NCI-H345 (cell line): ENCODE results near the gene ERBB2.
"Not testable (repeated sequence)": the region's sequence is repeated elsewhere in the genome, so short reads cannot be mapped to it uniquely, and the experiment has no call there.

Experiments
- DNase-seq: peaks from one replicate; lab custom pipeline; 2025; lab: John Stamatoyannopoulos, UW

Gene ERBB2

DNA sequence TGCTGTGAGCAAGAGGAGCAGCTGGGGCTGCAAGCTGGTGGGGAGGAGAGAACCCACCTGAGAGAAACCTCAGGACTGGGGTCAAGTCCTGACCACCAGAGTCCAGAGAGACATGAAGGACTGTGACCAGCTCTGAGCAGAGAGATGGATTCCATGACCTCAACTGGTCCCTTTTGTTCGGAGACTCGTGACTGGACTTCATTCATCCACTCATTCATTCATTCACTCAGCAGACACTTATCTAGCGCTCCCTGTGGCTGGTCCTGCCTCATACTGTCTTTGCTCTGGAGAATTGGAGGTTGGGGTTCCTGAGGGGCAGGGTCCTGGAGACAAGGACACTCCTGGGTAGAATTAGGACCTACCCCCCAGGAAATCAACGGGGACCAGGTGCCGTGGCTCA lies 4.0 kb downstream of the ERBB2 start:
- DNase-seq = no peak

DNA sequence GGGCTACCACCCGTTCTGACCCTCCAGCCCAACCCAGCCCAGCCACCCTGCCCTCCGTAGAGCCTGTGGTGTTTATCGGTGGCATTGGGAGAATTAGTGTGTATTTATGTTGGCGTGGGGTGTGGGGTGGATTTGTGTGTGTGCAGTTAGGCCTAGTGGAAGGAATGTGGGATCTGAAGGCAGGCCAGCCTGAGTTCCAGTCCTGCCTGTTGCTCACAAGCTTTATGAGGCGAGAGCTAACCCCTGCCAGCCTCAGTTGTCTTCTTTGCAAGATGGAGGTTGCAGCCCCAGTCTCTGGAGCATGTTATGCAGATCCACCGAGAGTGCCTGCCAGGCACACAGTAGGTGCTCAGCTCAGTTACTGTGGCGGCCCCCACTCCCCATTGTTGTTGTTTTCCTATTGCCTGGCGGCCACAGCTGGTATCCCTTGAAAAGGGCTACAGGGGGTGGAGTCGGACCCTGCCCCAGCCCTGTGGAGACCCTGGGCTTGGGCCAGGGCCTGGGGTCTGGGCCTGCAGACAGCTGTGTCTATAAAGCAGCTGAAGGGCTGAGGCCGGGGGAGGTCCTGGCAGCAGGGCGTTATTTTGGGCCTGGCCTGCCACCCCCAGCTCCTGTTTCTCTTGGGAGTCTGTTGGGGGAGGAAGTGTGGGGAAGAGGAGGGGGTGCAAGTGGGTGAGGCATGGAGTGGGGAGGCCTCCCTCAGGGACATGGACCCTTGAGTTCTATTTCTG lies 5.1 kb downstream of the ERBB2 start:
- no peak for DNase-seq

DNA sequence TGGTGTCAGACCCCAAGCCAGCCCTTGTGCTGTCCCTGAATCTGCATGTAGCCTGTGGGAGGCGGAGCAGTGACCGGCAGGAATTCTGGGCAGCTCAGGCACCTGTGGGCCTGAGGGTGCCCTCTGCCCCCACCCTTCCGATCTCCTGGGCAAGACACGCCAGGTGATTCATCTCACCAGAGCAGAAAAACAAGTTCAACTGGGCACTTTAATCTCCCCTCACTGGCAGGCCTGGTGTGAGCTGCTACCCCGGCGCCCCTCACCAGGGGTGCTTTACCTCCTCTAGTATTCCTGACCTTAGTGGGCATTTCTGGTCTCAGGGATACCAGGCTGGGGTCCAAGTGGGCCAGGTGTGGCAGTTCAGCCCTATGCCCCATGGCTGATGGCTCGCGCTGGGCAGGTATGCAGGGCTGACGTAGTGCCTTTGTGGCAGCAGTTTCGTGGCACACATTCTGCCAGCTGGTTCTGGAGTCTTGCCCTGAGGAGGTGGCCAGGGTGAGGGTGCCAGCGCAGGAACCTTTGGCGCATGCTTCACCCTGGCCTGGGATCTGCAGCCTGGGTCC lies 6.0 kb downstream of the ERBB2 start:
- no peak for DNase-seq

DNA sequence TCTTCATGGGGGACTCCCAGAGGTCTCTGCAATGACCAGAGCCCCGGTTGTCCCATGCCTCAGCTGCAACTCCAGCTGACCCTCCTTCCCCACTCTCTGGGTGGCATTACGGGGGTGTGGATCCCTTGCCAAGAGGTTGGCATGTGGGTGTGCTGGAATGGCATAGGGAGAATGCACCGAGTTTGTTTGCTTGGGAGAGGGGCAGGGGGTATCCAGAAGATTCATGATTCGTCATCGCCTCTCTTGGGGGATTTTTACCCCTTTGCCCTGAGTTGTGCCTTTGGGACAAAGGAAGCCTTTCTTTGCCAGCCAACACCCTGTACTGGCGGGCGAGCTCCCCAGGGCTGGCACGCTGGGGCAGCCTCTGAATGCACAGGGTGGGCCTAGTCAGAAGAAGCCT lies 6.5 kb downstream of the ERBB2 start:
- no peak for DNase-seq

DNA sequence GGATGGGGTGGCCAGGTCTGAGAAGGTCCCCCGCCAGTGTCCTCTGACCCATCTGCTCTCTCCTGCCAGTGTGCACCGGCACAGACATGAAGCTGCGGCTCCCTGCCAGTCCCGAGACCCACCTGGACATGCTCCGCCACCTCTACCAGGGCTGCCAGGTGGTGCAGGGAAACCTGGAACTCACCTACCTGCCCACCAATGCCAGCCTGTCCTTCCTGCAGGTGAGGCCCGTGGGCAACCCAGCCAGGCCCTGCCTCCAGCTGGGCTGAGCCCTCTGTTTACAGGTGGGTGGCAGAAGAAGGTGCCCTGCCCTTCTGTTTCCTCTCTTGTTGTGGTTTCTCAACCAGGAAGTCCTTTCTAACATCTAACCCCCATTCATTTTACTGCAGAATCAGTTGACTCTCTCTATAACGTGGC lies 7.1 kb downstream of the ERBB2 start:
- no peak for DNase-seq

DNA sequence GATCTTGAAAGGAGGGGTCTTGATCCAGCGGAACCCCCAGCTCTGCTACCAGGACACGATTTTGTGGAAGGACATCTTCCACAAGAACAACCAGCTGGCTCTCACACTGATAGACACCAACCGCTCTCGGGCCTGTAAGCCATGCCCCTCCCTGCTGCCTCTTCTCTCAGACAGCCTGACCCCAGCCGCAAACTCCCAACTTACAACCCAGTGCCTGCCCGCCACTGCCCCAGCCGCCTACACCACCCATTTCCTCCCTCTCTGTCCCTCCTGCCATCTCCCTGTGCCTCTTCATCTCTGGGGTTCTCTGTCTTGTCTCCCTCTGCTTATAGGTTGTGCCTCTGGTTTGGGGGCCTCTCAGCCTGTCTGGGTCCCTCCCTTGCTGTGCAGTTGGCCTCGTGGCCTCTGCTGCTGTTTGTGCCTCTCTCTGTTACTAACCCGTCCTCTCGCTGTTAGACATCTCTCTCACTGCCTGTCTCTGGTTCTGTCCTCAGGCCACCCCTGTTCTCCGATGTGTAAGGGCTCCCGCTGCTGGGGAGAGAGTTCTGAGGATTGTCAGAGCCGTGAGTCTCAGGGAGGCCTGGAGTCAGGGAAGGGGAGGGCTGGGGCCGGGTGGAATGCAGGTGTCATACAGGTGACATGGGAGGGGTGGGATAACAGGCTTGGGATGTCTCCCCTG lies 9.6 kb downstream of the ERBB2 start:
- DNase-seq = no peak

DNA sequence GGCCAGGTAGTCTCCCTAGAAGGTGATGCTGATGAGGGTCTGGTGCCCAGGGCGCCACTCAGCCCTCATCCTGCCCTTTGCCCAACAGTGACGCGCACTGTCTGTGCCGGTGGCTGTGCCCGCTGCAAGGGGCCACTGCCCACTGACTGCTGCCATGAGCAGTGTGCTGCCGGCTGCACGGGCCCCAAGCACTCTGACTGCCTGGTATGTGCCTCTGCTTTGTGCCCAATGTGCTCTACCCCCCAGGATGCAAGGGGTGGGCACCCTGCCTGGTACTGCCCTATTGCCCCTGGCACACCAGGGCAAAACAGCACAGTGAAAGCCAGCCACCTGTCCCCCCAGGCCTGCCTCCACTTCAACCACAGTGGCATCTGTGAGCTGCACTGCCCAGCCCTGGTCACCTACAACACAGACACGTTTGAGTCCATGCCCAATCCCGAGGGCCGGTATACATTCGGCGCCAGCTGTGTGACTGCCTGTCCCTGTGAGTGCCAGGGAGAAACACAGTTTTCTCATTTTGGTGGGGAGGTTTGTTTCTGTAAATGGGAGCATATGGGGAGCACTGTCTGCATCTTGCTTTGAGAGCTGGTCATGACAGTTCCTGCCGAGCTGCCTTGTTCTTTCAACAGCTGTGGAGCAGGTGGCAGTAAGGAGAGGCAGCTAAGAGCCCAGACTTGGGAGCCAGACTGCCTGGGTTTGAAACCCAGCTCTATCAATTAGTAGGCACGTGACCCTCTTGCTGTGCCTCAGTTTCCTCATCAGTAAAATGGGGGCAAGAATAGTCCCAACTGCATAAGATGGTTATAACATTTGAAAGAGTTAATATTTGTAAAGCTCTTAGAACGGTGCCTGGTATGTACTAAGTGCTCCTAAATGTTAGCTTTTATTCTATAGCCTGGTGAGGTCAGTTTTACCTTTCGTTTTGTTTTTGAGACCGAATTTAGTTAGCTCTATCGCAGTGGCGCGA lies 10.4 kb downstream of the ERBB2 start:
- no peak for DNase-seq

DNA sequence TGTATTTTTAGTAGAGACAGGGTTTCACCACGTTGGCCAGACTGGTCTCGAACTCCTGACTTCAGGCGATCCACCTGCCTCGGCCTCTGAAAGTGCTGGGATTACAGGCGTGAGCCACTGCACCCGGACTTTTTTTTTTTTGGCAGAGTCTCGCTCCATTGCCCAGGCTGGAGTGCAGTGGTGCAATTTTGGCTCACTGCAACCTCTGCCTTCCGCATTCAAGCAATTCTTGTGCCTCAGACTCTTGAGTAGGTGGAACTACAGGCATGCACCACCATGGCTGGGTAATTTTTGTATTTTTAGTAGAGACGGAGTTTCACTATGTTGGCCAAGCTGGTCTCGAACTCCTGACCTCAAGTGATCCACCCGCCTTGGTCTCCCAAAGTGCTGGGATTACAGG lies 11.2 kb downstream of the ERBB2 start:
- not testable (repeated sequence) for DNase-seq

DNA sequence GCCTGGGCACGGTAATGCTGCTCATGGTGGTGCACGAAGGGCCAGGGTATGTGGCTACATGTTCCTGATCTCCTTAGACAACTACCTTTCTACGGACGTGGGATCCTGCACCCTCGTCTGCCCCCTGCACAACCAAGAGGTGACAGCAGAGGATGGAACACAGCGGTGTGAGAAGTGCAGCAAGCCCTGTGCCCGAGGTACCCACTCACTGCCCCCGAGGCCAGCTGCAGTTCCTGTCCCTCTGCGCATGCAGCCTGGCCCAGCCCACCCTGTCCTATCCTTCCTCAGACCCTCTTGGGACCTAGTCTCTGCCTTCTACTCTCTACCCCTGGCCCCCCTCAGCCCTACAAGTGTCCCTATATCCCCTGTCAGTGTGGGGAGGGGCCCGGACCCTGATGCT lies 12.0 kb downstream of the ERBB2 start:
- DNase-seq = no peak

DNA sequence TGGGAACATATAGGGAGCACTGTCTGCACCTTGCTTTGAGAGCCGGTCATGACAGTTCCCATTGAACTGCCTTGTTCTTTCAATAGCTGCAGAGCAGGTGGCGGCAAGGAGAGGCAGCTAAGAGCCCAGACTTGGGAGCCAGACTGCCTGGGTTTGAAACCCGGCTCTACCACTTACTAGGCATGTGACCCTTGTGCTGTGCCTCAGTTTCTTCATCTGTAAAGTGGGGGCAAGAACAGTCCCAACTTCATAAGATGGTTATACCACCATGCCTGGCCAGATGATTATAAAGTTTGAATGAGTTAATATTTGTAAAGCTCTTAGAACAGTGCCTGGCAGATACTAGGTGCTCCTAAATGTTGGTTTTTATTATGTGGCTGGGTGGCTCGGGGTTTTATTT lies 14.4 kb downstream of the ERBB2 start:
- DNase-seq = no peak

DNA sequence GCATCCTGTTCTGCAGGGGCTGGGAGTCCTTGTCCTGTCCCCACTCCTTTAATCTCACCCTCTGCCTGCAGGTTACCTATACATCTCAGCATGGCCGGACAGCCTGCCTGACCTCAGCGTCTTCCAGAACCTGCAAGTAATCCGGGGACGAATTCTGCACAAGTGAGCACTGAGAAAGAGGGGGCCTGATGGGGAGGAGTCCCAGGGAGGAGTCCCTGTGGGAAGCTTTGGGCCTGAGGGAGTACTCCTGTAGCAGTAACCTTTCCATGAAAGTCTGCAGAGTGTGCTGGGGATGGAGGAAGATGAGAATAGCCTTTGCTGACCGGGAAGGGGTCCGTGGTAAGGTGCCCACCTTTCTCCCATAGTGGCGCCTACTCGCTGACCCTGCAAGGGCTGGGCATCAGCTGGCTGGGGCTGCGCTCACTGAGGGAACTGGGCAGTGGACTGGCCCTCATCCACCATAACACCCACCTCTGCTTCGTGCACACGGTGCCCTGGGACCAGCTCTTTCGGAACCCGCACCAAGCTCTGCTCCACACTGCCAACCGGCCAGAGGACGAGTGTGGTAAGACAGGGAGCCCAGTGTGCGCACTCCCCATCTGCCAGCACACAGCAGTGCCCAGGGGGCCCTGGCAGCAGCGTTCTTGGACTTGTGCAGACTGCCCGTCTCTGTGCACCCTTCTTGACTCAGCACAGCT lies 15.7 kb downstream of the ERBB2 start:
- no peak for DNase-seq

DNA sequence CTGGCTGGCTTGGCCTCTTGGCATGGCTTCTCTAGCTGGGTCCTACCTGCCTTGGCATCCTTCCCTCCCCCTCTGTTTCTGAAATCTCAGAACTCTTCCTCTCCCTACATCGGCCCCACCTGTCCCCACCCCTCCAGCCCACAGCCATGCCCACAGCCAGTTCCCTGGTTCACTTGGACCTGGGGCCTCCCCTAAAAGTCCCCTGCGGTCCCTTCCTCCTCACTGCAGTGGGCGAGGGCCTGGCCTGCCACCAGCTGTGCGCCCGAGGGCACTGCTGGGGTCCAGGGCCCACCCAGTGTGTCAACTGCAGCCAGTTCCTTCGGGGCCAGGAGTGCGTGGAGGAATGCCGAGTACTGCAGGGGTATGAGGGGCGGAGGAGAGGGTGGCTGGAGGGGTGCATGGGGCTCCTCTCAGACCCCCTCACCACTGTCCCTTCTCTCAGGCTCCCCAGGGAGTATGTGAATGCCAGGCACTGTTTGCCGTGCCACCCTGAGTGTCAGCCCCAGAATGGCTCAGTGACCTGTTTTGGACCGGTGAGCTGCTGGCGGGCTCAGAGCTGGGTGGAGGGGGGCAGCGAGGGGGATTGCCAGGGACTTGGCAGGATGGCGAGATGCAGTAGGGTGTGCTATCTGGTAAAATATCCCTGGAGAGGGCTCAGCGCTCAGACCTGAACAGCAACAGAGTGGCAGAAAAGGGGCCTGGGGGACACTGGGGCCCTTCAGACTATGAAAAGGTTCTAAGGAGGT lies 16.4 kb downstream of the ERBB2 start:
- DNase-seq = no peak

DNA sequence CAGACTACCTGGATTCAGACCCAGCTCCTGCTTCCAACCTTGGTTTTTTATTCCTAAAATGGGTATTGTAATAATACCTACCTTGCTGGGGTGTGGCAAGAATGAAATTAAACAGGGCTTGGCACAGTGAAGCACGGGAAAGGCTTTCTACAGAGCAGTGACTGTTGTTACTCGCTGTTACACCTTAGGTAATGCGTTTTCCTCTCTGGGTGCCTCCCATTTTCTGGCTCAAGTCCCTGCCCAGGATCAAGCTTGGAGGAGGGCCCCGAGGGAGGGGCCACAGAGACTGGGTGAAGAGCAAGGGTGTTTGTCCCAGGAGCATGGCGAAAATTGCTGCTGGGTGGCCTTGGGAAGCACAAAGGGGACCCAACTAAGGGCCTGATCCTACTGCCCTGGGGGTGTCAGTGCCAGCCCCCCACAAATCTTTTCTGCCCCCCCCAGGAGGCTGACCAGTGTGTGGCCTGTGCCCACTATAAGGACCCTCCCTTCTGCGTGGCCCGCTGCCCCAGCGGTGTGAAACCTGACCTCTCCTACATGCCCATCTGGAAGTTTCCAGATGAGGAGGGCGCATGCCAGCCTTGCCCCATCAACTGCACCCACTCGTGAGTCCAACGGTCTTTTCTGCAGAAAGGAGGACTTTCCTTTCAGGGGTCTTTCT lies 17.1 kb downstream of the ERBB2 start:
- DNase-seq = no peak

DNA sequence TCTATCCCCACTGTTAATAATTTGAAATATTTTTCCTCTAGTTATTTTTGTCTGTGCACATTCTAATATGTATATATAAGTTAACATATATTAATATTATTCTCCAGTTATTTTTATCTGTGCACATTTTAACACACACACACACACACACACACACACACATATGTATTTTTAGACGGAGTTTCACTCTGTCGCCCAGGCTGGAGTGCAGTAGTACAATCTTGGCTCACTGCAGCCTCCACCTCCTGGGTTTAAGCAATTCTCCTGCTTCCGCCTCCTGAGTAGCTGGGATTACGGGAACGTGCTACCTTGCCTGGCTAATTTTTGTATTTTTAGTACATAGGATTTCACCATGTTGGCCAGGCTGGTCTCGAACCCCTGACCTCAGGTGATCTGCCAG lies 17.8 kb downstream of the ERBB2 start:
- no peak for DNase-seq

DNA sequence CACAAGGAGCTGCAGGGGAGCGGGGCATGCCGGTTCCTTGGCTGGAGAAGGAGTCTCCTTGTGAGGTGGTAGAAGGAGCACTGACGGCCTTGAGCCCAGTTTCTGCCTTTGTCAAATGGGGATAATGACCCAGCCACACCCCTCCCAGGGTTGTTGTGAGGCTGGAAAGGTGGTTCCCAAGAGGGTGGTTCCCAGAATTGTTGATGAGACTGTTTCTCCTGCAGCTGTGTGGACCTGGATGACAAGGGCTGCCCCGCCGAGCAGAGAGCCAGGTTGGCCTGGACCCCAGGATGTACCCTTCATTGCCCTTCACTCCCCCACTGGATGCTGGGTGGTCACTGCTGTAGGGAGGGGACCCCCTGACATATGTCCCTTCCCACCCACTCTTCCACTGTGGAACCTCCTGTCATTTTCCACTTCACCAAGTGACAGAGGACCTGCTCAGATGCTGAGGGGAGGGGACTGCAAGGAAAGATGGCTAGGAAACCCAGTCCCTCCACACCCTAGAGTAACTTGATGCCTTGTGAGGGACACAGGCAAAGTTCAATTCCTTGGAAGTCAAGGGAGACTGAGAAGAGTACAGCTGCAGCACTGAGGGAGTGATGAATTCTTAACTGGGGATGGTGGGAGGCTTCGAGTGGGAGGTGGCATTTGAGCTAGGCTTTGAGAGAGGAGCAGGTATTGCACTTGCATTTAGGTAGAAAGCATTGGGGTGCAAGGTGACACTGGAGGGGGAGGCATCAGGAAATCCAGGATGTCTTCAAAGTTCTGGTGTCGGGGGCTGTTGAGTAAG lies 19.9 kb downstream of the ERBB2 start:
- no peak for DNase-seq

DNA sequence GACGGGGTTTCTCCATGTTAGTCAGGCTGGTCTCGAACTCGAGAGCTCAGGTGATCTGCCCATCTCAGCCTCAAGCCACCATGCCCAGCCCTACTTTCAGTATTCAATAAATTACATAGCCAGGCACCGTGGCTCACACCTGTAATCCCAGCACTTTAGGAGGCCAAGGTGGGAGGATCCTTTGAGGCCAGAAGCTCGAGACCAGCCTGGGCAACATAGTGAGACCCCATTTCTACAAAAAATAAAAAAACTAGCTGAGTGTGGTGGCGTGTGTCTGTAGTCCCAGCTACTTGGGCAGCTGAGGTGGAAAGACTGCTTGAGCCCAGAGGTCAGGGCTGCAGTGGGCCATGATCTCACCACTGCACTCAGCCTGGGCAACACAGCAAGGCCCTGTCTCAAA lies 22.2 kb downstream of the ERBB2 start:
- DNase-seq = no peak

DNA sequence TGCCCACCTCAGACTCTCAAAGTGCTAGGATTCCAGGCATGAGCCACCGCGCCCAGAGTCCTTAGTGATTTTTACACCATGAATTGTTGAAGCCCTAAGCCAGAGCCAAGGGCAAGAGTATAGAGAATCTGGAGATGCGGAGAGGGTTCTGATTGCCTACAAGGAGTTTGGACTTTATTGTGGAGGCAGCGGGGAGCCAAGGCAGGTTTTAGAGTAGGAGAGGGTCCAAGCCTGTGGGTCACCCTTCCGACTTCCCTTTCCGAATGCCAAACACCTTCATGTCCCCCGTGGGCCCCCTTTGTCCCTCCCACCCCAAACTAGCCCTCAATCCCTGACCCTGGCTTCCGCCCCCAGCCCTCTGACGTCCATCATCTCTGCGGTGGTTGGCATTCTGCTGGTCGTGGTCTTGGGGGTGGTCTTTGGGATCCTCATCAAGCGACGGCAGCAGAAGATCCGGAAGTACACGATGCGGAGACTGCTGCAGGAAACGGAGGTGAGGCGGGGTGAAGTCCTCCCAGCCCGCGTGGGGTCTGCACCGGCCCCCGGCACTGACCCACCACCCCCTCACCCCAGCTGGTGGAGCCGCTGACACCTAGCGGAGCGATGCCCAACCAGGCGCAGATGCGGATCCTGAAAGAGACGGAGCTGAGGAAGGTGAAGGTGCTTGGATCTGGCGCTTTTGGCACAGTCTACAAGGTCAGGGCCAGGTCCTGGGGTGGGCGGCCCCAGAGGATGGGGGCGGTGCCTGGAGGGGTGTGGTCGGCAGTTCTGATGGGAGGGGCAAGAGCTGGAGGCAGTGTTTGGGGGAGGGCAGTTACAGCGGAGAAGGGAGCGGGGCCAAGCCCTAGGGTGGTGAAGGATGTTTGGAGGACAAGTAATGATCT lies 23.3 kb downstream of the ERBB2 start:
- DNase-seq = no peak

DNA sequence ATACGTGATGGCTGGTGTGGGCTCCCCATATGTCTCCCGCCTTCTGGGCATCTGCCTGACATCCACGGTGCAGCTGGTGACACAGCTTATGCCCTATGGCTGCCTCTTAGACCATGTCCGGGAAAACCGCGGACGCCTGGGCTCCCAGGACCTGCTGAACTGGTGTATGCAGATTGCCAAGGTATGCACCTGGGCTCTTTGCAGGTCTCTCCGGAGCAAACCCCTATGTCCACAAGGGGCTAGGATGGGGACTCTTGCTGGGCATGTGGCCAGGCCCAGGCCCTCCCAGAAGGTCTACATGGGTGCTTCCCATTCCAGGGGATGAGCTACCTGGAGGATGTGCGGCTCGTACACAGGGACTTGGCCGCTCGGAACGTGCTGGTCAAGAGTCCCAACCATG lies 24.9 kb downstream of the ERBB2 start:
- DNase-seq = no peak

DNA sequence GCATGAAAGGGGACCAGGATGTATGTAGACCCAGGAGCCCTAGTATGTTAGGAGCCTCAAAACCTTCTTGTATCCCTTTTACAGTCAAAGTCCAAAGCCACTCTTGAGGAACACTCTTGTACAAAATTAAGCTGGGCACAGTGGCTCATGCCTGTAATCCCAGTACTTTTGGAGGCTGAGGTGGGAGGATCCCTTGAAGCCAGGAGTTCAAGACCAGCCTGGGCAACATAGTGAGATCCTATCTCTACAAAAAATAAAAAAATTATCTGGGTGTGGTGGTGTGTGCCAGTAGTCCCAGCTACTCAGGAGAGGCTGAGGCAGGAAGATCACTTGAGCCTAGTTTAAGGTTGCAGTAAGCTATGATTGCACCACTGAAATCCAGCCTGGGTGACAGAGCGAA lies 26.1 kb downstream of the ERBB2 start:
- not testable (repeated sequence) for DNase-seq
